Stimulated activated CD4-positive, alpha-beta T cell treated with anti-CD3 and anti-CD28 coated beads, Interleukin-12 subunit alpha, Interleukin-12 subunit beta, amount 100 ng/mL, for 48 hours (primary cell): ENCODE data around the gene TMEM45A.
"Not testable (repeated sequence)": the region's sequence is repeated elsewhere in the genome, so short reads cannot be mapped to it uniquely, and the experiment has no call there.

Experiments
- DNase-seq, 3 donors: peaks; one replicate each; pipeline ENCODE4 v3.0.0-alpha.2; 2020; ENCODE audit warnings: low read depth in 2 of 3, low spot score in 1 of 3

The TMEM45A gene

GRCh38 chr3:100563652-100564211 lies 71.3 kb downstream of the TMEM45A start:
- no peak for DNase-seq

DNA sequence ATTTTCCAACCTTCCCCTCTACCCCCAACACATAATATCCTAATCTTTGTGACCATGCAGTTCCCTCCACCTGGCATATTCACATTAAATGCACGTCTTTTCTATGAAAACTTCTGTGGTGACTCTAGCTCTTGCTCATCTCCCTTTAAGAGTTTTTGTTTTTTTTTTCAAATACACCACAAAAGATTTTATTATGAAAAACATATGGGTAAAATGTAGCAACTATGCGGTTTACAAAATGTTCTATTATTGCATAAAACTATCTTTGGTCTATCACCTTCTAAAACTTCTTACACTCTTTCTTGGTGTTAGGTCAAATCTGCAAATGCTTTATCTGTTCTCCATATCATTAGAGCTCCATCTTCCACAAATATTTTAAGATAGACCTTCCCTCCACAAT lies 78.4 kb downstream of the TMEM45A start:
- no peak for DNase-seq

DNA sequence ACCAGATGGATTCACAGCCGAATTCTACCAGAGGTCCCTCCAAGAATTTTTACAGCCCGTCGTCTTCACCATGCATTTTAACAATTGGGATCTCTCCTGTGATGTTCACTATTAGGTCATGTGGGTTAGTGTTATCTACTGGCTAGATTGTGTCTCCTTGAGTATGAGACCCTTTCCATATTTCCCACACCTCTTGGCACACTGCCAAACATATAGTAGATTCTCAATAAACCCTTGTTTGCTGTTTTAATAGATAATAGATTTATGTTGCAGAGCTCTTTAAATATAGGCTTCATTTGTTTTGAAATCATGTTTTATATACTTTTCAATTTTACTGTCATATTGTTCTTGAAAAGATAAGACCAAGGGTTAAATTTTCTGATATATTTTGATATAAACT lies 82.1 kb downstream of the TMEM45A start:
- no peak for DNase-seq

GRCh38 chr3:100575704-100576103 lies 83.3 kb downstream of the TMEM45A start:
- DNase-seq, result no peak

DNA sequence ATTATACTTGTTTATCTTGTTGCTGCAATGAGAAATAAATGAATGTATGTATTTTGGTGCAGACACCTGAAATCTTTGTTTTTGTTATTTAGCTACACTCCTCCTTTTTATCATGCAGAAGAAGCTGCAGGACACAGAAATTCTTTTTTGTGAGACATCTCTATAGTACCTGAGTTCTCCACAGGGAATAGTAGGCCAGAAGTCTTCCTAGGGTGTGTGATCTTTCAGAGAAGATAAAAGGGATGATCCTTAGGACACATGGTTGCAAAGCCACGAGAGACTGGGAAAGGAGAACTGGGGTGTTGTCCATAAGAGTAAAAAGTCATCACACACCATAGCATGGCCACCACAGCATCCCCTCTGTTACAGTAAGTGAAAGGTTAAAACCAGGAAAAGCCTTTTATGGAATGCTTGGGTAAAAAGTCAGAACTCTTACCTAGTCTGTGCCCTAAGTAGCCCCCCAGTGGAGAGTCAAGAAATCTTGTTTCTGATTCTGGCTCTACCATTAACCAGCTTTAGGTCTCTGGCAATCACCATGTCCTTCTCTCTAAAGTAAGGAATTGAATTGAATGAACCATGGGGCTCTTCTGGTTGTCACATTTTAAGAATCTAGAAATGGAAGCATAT lies 85.1 kb downstream of the TMEM45A start:
- DNase-seq, result no peak

- DNase-seq, result no peak
Observed at GRCh38 chr3:100578646-100579045, 86.2 kb downstream of the TMEM45A start.

DNA sequence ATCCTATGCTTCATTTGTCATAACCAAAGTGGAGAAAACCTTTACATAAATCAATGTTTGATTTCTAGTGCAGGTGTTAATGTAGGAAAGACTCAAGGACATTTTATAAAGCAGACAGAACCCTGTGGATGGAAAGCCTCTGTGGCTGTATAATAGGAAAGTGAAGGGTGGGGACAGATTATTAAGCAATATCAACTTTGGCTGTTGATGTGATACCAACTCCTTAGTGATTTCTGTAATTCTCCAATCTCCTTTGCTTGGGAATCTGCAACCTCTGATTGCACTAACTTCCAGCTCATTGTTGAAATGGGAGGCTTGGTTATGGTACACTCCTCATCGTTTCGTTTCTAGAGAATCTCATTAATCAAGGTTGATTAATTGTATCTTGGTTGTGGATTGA lies 87.7 kb downstream of the TMEM45A start:
- DNase-seq, result no peak

DNA sequence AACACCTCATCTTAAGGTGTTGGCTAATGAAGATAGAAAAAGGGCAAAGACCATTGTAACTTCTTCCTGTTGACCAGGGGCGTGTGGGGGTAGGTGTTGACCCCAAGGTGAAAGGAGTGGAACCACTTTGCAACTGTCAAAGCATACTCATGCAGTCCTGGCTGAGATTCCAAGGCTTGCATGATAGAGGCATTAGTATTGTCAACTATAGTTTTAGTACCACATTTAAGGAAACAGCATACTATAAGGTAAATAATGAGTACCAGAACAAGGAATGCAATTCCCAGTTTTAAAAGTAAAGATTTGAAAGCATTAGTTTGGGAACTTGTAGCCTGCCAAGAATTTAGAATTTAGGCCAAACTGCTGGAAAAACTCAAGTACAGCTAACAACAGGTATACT lies 89.2 kb downstream of the TMEM45A start:
- no peak for DNase-seq

DNA sequence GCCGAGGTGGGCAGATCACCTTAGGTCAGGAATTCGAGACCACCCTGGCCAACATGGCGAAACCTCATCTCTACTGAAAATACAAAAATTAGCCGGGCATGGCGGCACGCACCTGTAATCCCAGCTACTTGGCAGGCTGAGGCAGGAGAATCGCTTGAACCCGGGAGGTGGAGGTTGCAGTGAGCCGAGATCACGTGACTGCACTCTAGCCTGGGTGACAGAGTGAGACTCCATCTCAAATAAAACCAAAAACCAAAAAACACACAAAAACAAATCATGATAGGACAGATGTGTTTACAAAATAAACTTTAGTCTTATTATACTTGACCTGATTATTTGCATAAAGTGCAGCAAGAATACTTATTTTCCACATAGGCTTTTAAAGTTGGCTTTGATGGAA lies 89.7 kb downstream of the TMEM45A start:
- DNase-seq, result not testable (repeated sequence)

DNA sequence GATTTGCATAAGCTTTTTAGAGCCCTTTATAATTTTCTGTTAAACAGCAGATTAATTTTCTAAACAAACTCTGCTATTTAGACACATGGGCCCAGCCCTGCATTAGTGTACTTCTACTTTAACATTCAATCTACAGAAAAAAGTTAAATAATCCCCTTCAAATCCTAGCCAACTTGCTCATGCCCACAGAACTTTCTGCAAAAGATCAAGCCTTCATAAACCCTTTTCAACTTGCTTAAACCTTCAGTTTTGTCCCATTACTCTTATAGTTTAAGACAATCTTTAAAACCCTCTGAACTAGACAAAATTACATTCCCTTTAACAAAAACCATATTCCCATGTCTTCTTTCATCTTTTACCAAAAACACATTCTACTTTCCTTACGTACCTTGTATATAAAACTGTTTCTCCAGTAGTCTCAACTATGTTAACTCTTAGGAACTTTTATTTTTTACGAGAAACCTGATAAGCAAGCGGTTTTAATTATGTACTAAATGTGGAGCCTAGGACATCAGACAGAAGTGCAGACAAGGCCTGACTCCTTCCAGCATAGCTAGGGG lies 91.8 kb downstream of the TMEM45A start:
- DNase-seq, result no peak

DNA sequence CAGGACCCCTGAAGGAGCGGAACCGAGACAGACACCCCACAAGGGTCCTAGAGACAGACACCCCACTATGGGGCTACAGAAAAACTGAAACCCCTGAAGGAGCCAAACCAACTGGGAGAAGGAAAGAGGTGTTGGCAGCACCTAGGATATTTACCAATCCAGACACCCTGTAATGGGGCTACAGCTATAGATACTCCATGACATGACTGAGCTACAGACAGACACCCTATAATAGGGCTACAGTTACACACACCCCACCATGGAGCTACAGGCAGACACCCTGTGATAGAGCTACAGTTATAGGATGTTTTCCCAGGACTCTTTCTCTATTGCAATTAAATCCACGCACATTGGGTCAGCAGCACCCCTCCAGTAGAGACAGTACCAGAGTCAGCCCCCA lies 94.4 kb downstream of the TMEM45A start:
- DNase-seq, result no peak

- no peak for DNase-seq
Observed at GRCh38 chr3:100588251-100588650, 95.8 kb downstream of the TMEM45A start.

GRCh38 chr3:100590114-100590839 lies 97.9 kb downstream of the TMEM45A start:
- peak; percentile 15 to 58 (median 27) for DNase-seq

DNA sequence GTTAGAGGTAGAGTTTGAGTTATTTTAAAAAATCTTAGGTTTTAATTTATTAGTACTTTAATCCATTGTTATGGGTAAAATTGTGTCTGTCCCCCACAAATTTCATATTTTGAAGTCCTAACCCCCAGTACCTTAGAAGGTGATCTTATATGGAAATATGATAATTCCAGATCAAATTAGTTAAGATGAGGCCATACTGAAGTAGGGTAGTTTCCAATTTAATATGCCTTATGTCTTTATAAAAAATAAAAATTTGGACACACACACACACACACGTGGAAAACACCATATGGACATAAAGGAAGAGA lies 98.4 kb downstream of the TMEM45A start:
- no peak for DNase-seq

DNA sequence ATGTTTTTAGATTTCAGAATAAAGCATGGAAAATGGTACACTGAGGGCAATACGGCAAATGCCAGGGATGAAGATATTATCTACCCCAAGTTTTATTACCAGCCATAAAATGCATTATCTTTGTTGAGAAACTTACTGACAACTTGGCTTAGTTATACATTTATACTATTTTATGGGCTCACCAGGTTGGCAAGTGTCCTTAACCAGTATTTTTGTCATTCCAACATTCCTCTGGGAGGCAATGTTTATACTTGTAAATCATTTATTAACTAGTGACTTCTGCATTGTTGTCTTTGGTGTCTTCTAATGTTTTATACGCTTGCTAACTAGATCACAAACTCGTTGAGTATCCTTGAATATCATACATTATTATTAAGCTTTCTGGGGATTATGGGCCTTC lies 99.0 kb downstream of the TMEM45A start:
- DNase-seq, result no peak

GRCh38 chr3:100600181-100601042 lies 108.0 kb downstream of the TMEM45A start:
- DNase-seq, result no peak

GRCh38 chr3:100602506-100603444 lies 110.4 kb downstream of the TMEM45A start:
- no peak for DNase-seq

GRCh38 chr3:100603469-100603868 lies 111.0 kb downstream of the TMEM45A start:
- DNase-seq, result no peak

- no peak for DNase-seq
Observed at GRCh38 chr3:100605358-100605757, 112.9 kb downstream of the TMEM45A start.

- no peak for DNase-seq
Observed at GRCh38 chr3:100606894-100607512, 114.6 kb downstream of the TMEM45A start.
